K562 (cell line): ENCODE data around the gene GPR162. TPM values are rescaled to one million over a fixed set of nuclear protein-coding genes. Genes with fewer than 3 reads are reported as not detected.
A peak's percentile ranks its signal among the peaks of the same experiment; 100 is the strongest.

Experiments
- ATAC-seq: fragments of 200-7000 bp; cut with Tn5 transposase; 3 replicates; pipeline ENCODE4 v1.9.1; 2020; ENCODE audit warnings: moderate library complexity
- BruUV-seq: library from RNA; stranded (reverse); fragments of 400-500 nt; replicated peaks from 2 replicates; lab custom pipeline; 2021; lab: Mats Ljungman, UMichigan
- CTCF ChIA-PET: fragments of 300-600 bp; formaldehyde crosslinking; extraction: SDS; loops from one replicate; lab custom pipeline; 2021; ENCODE audit warnings: low intra/inter-chr PET ratio; lab: Yijun Ruan, JAX
- POLR2A ChIA-PET: fragments of 300-600, 350-650 bp; sonication (Branson Sonifier 250); formaldehyde crosslinking; extraction: SDS; loops from one replicate; lab custom pipeline; 2021; ENCODE audit warnings: antibody characterized with exemption, inconsistent platforms; lab: Yijun Ruan, JAX
- DNase-seq, 4 experiments: peaks; one replicate each; pipeline versions ENCODE4 v3.0.0 to v3.0.0-alpha.2; 2011 to 2018; ENCODE audit warnings: low spot score in 3 of 4, mixed read lengths in 3 of 4; ENCODE audit errors: extremely low read depth in 1 of 4
- FAIRE-seq: peaks from 2 replicates; lab custom pipeline; 2011; peaks lifted over from hg19 to GRCh38; lab: Jason Lieb, UNC
- H2AFZ ChIP-seq: 2 replicates; pipeline ENCODE4 v1.6.0; 2011; ENCODE audit warnings: low read depth, low read length, control low read depth, inconsistent platforms
- H3K27ac ChIP-seq: fragments of 200-600 bp; 3 replicates; pipeline ENCODE4 v1.8.0; 2011; ENCODE audit warnings: low read depth, mild to moderate bottlenecking, control low read depth, inconsistent platforms, low read length, moderate library complexity, mixed read lengths; ENCODE audit errors: extremely low read depth
- H3K27me3 ChIP-seq, 2 experiments: fragments of 300-600 bp in 1 of 2; 2 replicates in 1 of 2; 3 replicates in 1 of 2; pipeline versions ENCODE4 v1.6.0 to v1.8.0; 2011; ENCODE audit warnings: inconsistent platforms in 2 of 2, low read length in 2 of 2, mild to moderate bottlenecking in 1 of 2, mixed read lengths in 1 of 2, moderate library complexity in 1 of 2; ENCODE audit not compliant: control insufficient read depth in 2 of 2, insufficient read depth in 2 of 2
- H3K36me3 ChIP-seq: fragments of 300-600 bp; 3 replicates; pipeline ENCODE4 v1.8.0; 2011; ENCODE audit warnings: mild to moderate bottlenecking, low read length, inconsistent platforms; ENCODE audit not compliant: control insufficient read depth, insufficient read depth
- H3K4me1 ChIP-seq, 2 experiments: fragments of 200-600 bp in 1 of 2; replicated peaks in 1 of 2; 2 replicates in 1 of 2; 3 replicates in 1 of 2; pipeline versions ENCODE4 v1.5.1 to v1.8.0; 2011; ENCODE audit warnings: inconsistent platforms in 2 of 2, low read length in 2 of 2, mild to moderate bottlenecking in 1 of 2, mixed read lengths in 1 of 2, moderate library complexity in 1 of 2; ENCODE audit not compliant: control insufficient read depth in 2 of 2, insufficient read depth in 2 of 2
- H3K4me2 ChIP-seq: 2 replicates; pipeline ENCODE4 v1.6.1; 2011; ENCODE audit warnings: low read length, control low read depth, inconsistent platforms, mixed read lengths; ENCODE audit not compliant: insufficient read depth
- H3K4me3 ChIP-seq: fragments of 200-600 bp; sonication (generic), shearing (Covaris generic); 2 replicates; pipeline ENCODE4 v1.5.1; 2016; ENCODE audit warnings: control low read depth, inconsistent platforms
- H3K79me2 ChIP-seq: fragments of 200-600 bp; 3 replicates; pipeline ENCODE4 v1.8.0; 2011; ENCODE audit warnings: low read length, inconsistent platforms; ENCODE audit not compliant: control insufficient read depth, insufficient read depth
- H3K9ac ChIP-seq, 2 experiments: 2 replicates each; pipeline versions ENCODE4 v1.6.0 to v1.6.1; 2011; ENCODE audit warnings: low read depth in 2 of 2, low read length in 2 of 2, control low read depth in 1 of 2, inconsistent platforms in 1 of 2, mild to moderate bottlenecking in 1 of 2, mixed read lengths in 1 of 2; ENCODE audit not compliant: insufficient read depth in 1 of 2
- H3K9me1 ChIP-seq: one replicate; pipeline ENCODE4 v1.6.0; 2011; ENCODE audit warnings: inconsistent platforms, mild to moderate bottlenecking, low read length, moderate library complexity; ENCODE audit not compliant: control insufficient read depth, insufficient read depth
- H3K9me3 ChIP-seq: replicated peaks from 2 replicates; pipeline ENCODE4 v1.5.1; 2011; ENCODE audit warnings: low read depth, low read length, inconsistent platforms; ENCODE audit not compliant: control insufficient read depth, insufficient read depth
- H4K20me1 ChIP-seq: replicated peaks from 2 replicates; pipeline ENCODE4 v1.6.1; 2011; ENCODE audit warnings: low read length, inconsistent platforms, mixed read lengths; ENCODE audit not compliant: control insufficient read depth, insufficient read depth
- ARID1B ChIP-seq: fragments of 450-650 bp; IDR thresholded peaks from 2 replicates; pipeline ENCODE4 v1.6.1; 2016; ENCODE audit warnings: antibody characterized with exemption, mild to moderate bottlenecking, inconsistent platforms
- CTCFL ChIP-seq: IDR thresholded peaks from 2 replicates; pipeline ENCODE4 v1.6.1; 2011; ENCODE audit warnings: borderline replicate concordance, low read depth, mild to moderate bottlenecking, moderate library complexity, low read length; ENCODE audit not compliant: insufficient read depth, poor library complexity, severe bottlenecking
- DPF2 ChIP-seq: fragments of 450-650 bp; IDR thresholded peaks from 2 replicates; pipeline ENCODE4 v1.6.1; 2016
- FIP1L1 ChIP-seq: fragments of 200-400 bp; formaldehyde crosslinking; IDR thresholded peaks from 2 replicates; pipeline ENCODE4 v1.6.1; 2018; ENCODE audit warnings: mild to moderate bottlenecking, low read depth, low read length; ENCODE audit not compliant: poor library complexity, severe bottlenecking
- FOXA1 ChIP-seq: fragments of 450-650 bp; IDR thresholded peaks from 2 replicates; pipeline ENCODE4 v1.6.1; 2016; ENCODE audit warnings: mild to moderate bottlenecking, borderline replicate concordance
- MITF ChIP-seq: IDR thresholded peaks from 2 replicates; pipeline ENCODE4 v1.6.1; 2014; ENCODE audit warnings: antibody characterized with exemption
- SP1 ChIP-seq: sonication (generic); formaldehyde crosslinking; IDR thresholded peaks from 2 replicates; pipeline ENCODE4 v1.8.1; 2022; ENCODE audit warnings: mild to moderate bottlenecking, missing genetic modification reagents
- STAT5B ChIP-seq: fragments of 250-450 bp; sonication (Bioruptor Pico); IDR thresholded peaks from 2 replicates; pipeline ENCODE4 v1.8.0; 2021; ENCODE audit warnings: mild to moderate bottlenecking, inconsistent platforms
- WGBS: fragments of 100-300 bp; shearing (Covaris generic); methylation state at CpG from one replicate; pipeline ENCODE4 v1.1.6; 2016; ENCODE audit warnings: low coverage, mixed read lengths; ENCODE audit not compliant: insufficient coverage; ENCODE audit errors: missing lambda C conversion rate; 5-methylcytosine and 5-hydroxymethylcytosine counted together
- in situ Hi-C: fragments of 300-500 bp; cut with MboI; formaldehyde crosslinking; loops from 4 replicates; pipeline ENCODE4 v1.15.0; 2018; ENCODE audit warnings: inconsistent platforms, mixed read lengths
- intact Hi-C: fragments of 100-400 bp; cut with micrococcal nuclease; formaldehyde crosslinking; loops from 2 replicates; pipeline ENCODE4 v1.14.2; 2022
- polyA plus RNA-seq, 8 experiments: library from polyadenylated mRNA; depleted of rRNA in 4 of 8; stranded (reverse) in 5 of 8; unstranded in 3 of 8; fragments of >200 nt; fragmentation: Nextera tagmentation in 2 of 8; fragmentation: Illumina TruSeq in 1 of 8; extraction: Ambion mirVana in 2 of 8; extraction: Trizol in 1 of 8; gene quantifications; 2 replicates each; pipeline versions ENCODE4 v1.2.1 to v1.2.3, GENCODE V29; 2011 to 2014; ENCODE audit warnings: inconsistent platforms in 1 of 8, missing spikeins in 1 of 8
- total RNA-seq, 7 experiments: library from RNA; depleted of rRNA in 6 of 7; stranded (reverse); fragments of >200 nt in 6 of 7; fragmentation: Illumina TruSeq in 2 of 7; extraction: Trizol in 2 of 7; gene quantifications; 2 replicates each; pipeline versions ENCODE4 v1.2.1 to v1.2.3, GENCODE V29; 2011 to 2021; ENCODE audit warnings: low replicate concordance in 1 of 7

Gene GPR162
- total and polyA plus RNA-seq, 9 of the 15 experiments (the other 6 are each of a cell fraction or from before 2014, with no cell fraction given): 0.65 to 1.8 (median 1.1) TPM; not detected in 2

GRCh38 chr12:6779708-6780432 is 41.8 kb upstream of the GPR162 start (continued):
- TF ChIP-seq CTCFL (no peak), FOXA1 (no peak), DPF2 (no peak), STAT5B (no peak), ARID1B (no peak)
- TF ChIP-seq, all 486 proteins: peak for 0

- H3K27ac ChIP-seq: no peak overlapping the region
- no TSS peak for BruUV-seq
- TF ChIP-seq MITF (no peak), FIP1L1 (no peak), SP1 (CRISPR knock-in tag) (no peak)
- H3K27me3 ChIP-seq: no peaks in the 10 kb centered on the region
- no peak for ATAC-seq
- FAIRE-seq: no peak
- H3K79me2 ChIP-seq: no peaks in the 10 kb centered on the region
- WGBS: 56% methylated on average over 6 of the region's 6 CpGs
- in situ Hi-C loops: no loop called here
- peak overlapping the region in 1 of 2 experiments; percentile 35; a peak in 1 of 4 replicates for H3K9ac ChIP-seq
- H3K9me1 ChIP-seq: no peaks in the 10 kb centered on the region
- POLR2A ChIA-PET: interaction anchor here (1.2 kb wide), 1 partner anchor 28 kb away, joined by 3 read pairs; the partner anchor contains the start of gene MLF2
- no peaks in the 10 kb centered on the region for H3K36me3 ChIP-seq
- H3K4me2 ChIP-seq: no peak overlapping the region
- DNase-seq: no peak
- intact Hi-C loops: no loop called here
- no peak overlapping the region for H3K4me3 ChIP-seq
- peaks cover 5 to 18% of the 10 kb centered on the region in 2 experiments; a peak in 4 of 5 replicates for H3K4me1 ChIP-seq
- no peak overlapping the region for H2AFZ ChIP-seq
- no peaks in the 10 kb centered on the region for H3K9me3 ChIP-seq
- CTCF ChIA-PET: no interaction called here
- H4K20me1 ChIP-seq: no peaks in the 10 kb centered on the region
Observed at GRCh38 chr12:6780573-6780972, 41.0 kb upstream of the GPR162 start.
